ENCODE results near the gene F2R. TPM values are rescaled to one million over a fixed set of nuclear protein-coding genes. Genes with fewer than 3 reads are reported as not detected.
A peak's percentile ranks its signal among the peaks of the same experiment; 100 is the strongest.
"Not testable (repeated sequence)": the region's sequence is repeated elsewhere in the genome, so short reads cannot be mapped to it uniquely, and the experiment has no call there.

Gene F2R
- total RNA-seq (2014; rRNA removed; shearing (Covaris generic)) = 130 and 137 TPM in 2 replicates

DNA sequence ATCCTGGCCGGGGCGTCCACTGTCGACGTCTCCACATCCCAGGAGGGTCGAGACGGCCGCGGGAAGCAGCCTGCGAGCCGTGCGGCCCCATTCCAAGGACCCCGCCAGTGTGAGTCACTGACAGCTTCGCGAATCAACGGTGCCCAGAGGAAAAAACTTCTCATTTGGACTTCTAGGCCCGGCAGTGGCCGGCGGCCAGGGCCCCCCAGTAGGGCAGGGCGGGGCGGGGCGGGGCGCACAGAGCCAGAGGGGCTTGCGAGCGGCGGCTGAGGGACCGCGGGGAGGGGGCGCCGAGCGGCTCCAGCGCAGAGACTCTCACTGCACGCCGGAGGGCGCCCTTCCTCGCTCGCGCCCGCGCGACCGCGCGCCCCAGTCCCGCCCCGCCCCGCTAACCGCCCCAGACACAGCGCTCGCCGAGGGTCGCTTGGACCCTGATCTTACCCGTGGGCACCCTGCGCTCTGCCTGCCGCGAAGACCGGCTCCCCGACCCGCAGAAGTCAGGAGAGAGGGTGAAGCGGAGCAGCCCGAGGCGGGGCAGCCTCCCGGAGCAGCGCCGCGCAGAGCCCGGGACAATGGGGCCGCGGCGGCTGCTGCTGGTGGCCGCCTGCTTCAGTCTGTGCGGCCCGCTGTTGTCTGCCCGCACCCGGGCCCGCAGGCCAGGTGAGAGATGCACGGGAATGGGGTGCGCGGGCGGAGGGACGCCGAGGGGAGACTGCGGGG, at the start of gene F2R:
TSS of gene F2R (plus strand) at position 391 of the 720 bp plus-strand sequence. CDS start at position 573, 182 bp downstream.
- DNase-seq (ENCODE audit: low read depth) = peak; percentile 85

DNA sequence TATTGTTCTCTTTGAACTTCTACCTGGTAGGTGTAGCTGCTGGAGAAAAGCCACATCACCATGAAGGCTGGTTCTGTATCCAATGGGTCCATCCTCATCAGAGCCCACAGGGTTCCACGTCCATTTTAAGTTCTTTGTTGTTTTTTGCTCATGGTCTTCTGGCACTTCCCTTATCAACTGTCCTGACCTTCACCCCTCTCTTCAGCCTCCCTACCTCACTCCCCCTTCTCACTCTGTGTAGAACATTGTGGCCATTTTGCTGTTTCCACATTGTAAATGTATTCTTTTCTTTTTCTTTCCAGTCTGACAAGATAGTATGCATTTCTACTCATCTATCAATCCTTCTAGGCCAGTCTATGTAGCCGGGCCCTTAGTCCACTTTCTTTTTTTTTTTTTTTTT, 48.4 kb upstream of the F2R start:
- DNase-seq (ENCODE audit: low read depth) = no peak

GRCh38 chr5:76669245-76669644, 46.7 kb upstream of the F2R start:
- no peak for DNase-seq (ENCODE audit: low read depth)

GRCh38 chr5:76670508-76670907, 45.4 kb upstream of the F2R start:
- no peak for DNase-seq (ENCODE audit: low read depth)

- DNase-seq (ENCODE audit: low read depth) = no peak
These were observed 43.7 kb upstream of the F2R start for GRCh38 chr5:76672242-76672641.

DNA sequence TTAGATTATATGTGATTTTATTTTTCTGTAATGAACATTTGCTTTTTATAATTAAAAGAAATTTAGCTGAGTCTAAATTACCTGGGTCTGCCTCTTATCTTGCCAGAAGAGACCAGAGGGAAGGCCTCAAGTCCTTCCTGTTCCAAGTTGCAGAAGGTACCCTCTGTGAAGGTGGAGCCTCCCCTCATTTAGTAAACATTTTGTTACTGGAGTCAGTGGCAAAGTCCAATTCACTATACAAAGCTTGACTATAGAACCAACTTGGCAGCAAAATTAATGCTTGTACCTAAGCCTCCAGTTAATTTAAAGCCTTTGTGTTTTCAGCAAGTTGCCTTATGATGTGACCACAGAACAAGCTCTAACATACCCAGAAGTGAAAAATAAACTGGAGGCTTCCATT, 42.8 kb upstream of the F2R start:
- no peak for DNase-seq (ENCODE audit: low read depth)

GRCh38 chr5:76674330-76675066, 41.4 kb upstream of the F2R start:
- no peak for DNase-seq (ENCODE audit: low read depth)

GRCh38 chr5:76675364-76675763, 40.6 kb upstream of the F2R start:
- no peak for DNase-seq (ENCODE audit: low read depth)

DNA sequence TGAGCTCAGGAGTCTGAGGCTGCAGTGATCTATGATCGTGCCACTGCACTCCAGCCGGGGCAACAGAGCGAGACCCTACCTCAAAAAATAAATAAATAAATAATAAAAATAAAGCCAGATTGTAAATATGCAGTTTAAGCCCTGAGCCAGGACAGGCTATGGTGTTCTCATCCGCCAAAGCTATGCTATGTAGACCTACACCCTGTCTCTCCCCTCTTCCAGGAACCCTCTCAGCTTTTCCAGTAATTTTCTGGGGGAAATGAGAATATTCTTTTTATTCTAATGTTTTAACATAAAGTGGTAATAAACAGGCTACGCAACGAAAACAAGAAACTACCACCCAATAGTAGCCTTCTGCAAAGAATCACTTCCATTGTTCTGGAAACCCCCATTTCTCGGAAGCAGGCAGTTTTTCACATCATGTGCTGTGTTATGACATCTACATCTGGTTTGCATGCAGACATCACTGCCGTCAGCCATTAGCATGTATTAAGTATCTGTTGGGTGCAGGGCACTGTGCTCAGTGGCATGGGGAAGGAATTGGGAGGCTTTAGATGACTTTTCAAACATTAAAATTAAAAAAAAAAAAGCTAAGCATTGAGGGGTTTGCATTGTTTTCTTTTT, 38.0 kb upstream of the F2R start:
- no peak for DNase-seq (ENCODE audit: low read depth)

GRCh38 chr5:76679231-76679630, 36.7 kb upstream of the F2R start:
- DNase-seq (ENCODE audit: low read depth) = peak; percentile 20

DNA sequence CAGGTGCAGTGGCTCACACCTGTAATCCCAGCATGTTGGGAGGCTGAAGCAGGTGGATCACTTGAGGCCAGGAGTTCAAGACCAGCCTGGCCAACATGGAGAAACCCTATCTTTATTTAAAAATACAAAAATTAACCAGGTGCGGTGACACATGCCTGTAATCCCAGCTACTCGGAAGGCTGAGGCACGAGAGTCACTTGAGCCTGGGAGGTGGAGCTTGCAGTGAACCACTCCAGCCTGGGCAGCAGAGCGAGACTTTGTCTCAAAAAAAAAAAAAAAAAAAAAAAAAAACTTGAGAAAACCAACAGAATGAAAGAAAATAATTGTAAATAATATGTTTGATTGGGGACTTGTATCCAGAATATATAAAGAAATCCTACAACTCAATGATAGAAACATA, 35.1 kb upstream of the F2R start:
- not testable (repeated sequence) for DNase-seq (ENCODE audit: low read depth)

- no peak for DNase-seq (ENCODE audit: low read depth)
These were observed 34.6 kb upstream of the F2R start for GRCh38 chr5:76681287-76681686.

DNA sequence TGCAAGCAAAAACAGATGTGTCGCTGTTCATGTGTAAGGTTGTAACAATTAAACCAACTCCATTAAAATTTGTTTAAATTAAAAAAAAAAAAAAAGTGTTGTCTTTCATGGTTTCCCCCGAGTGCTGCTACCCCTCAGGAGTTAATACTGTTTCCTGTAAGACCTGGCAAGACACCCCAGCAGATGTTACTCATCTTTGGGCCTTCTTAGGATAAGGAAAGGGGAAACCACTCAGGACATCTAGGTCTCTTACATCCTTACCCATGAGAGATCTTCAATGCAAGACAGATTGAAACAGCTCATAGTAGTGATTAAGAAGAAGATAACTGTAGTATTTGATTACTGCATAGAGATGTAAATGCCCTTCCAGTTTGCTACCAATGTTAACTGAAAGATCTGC, 33.5 kb upstream of the F2R start:
- peak; percentile 27 for DNase-seq (ENCODE audit: low read depth)

GRCh38 chr5:76683816-76684731, 31.9 kb upstream of the F2R start:
- no peak for DNase-seq (ENCODE audit: low read depth)

GRCh38 chr5:76684756-76685519, 31.0 kb upstream of the F2R start:
- DNase-seq (ENCODE audit: low read depth) = no peak

DNA sequence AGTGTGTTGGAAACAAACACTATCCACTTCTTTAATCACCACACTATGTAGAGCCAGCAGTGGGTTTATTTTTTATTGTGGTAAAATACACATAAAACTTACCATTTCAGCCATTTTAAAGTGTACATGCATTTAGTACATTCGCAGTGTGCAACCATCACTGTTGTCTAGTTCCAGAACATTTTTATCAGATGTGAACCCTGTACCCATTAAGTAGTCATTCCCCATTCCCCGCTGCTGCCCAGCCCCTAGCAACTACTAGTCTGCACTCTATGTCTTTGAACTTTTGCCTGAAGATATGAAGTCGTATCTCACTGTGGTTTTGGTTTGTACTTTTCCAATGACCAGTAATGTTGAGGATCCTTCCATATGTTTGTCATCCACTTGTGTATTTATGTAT, 30.2 kb upstream of the F2R start:
- peak; percentile 69 for DNase-seq (ENCODE audit: low read depth)

DNA sequence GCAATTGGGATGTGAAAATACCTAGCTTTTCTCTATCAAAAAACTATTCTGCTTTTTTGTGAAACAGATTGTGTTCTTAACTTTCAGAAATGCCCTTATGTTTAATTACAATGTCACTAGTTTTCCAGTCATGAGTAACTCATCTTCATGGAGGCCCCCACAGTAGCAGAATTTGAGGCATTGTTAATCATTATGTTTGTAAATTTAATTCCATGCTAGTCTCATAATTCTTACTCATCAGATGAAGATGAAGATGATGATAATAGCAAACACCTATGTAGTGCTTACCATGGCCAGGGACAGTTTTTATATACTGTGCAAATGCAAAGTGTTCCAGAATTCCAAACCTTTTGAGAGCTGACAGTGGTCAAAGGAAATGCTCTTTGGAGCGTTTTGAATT, 27.7 kb upstream of the F2R start:
- no peak for DNase-seq (ENCODE audit: low read depth)

DNA sequence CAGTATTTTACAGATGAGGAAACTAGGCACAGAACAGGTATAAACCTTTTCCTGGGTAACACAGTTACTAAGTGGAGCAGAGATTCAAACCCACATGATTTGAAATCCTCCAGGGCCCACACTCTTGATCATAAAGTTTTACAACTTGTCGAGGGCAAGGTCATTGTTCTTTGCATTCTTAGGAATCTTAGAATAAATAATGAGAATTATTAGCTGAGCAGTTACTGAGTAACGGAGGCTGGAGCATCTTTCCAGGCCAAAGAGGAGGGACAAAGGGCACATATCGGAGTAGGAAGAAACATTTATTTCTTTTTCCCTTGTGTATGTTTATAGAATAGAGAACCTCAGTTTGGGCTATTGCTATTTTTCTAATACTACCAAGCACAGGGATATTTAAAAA, 27.1 kb upstream of the F2R start:
- no peak for DNase-seq (ENCODE audit: low read depth)

GRCh38 chr5:76689321-76690036, 26.4 kb upstream of the F2R start:
- peak; percentile 91 for DNase-seq (ENCODE audit: low read depth)

GRCh38 chr5:76690037-76690679, 25.8 kb upstream of the F2R start:
- peak; percentile 30 for DNase-seq (ENCODE audit: low read depth)

Measured in RPMI7951 (cell line).